Hippocampal formation (tissue), 2 donors: ENCODE measurements around the gene HEPN1.
A peak's percentile ranks its signal among the peaks of the same experiment; 100 is the strongest.

ENCODE experiments used
- DNase-seq, 2 donors: peaks; one replicate each; lab custom pipeline; 2025; lab: John Stamatoyannopoulos, UW

Gene HEPN1

DNA sequence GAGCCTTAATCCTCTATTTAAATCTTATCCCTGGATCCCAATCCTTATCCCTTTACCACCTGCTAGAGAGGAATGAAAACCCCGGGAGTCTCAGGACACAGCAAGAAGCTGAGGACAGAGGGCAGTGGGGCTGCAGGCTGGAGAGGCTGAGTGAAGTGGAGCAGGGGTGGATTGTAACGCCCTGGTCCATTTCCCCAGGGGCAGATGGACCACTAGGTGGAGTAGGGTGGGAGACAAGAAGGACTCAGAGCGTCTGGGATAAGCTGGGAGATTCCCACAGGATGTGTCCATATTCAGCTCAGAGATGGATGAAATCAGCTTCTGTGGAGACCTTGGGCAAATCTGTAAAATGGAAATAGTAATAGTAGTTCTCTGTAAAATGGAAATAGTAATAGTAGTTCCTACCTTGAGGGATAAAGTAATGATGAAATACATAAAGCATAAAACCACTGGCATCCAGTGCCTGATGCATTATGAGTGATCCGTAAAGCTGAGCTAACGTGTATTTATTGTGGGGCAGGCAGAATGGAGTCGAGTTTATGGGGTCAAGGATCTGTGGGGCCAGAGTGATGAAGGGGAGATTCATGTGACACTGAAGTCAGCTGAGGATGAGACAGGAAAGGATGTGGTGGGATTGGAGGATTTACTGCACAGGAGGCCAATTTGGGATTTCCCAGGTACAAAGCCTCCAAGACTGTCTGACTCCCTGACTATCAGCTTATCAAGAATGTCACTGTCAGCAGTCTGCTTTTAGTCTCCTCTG is 19.5 kb upstream of the HEPN1 start:
- no peak for DNase-seq

GRCh38 chr11:124900464-124900863 is 18.6 kb upstream of the HEPN1 start:
- no peak for DNase-seq

GRCh38 chr11:124902616-124903015 is 16.4 kb upstream of the HEPN1 start:
- no peak for DNase-seq

DNA sequence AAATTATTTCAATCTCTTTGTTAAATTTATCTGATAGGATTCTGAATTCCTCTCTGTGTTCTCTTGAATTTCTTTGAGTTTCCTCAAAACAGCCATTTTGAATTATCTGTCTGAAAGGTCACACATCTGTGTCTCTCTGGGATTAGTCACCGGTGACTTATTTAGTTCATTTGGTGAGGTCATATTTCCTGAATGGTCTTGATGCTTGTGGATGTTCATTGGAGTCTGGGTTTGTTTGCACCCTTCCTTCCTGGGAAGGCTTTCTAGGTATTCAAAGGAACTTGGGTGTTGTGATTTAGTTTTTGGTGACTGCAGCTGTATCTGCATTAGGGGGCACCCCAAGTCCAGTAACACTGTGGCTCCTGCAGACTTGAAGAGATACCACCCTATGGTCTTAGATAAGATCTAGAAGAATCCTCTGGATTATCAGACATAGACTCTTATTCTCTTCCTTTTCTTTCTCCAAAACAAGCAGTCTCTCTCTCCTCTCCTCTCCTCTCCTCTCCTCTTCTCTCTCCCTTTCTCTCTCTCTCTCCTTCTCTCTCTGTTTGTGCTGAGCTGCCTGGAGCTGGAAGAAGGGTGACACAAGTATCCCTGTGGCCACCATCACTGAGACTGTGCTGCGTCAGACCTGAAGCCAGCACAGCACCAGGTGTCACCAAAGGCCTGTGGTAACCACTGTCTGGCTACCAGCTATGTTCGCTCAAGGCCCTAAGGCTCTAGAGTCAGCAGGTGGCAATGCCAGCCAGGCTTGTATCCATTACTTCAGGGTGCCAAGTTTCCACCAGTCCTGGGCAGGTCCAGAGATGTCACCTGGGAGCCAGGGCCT is 3.3 kb upstream of the HEPN1 start:
- no peak for DNase-seq

DNA sequence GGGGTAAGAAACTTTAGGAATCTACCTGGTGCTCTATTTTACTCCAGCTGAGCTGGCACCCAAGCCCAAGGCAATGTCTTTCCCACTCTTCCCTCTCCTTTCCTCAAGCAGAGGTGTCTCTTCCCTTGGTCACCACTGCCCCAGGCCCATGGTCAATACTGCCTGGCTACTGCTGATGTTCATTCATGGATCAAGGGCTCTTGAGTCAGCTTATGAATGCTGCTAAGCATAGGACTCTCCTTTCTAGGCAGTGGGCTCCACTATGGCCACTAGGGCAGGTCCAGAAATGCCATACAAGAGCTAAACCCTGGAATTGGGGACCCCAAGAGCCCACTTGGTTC is 2.7 kb upstream of the HEPN1 start:
- no peak for DNase-seq

DNA sequence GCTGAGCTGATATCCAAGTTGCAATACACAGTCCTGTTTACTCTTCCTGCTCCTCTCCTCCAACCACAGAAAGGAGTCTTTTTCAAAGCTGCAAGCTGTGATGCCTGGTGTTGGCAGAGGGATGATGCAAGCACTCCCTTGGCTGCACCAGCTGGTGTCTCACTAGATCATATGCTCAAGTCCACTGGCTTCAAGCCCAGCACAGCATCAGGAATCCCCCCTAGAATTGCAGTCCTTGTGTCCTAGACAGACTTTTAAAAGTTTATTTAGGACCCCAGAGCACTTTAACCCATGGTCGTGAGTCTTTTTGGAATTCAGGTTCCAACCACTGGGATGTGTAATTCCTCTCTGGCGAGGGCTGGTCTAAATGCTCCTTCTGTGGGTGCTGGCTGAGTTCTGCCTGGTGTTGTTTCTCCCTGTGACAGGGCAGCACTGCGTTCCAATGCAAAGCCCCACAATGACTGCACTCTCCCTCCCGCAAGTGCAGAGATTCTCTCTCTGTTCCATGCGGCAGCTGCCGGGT is 1.9 kb upstream of the HEPN1 start:
- DNase-seq = peak; percentile 80 to 91

- no peak for DNase-seq
These were observed 848 bp downstream of the HEPN1 start for GRCh38 chr11:124919898-124920297.

DNA sequence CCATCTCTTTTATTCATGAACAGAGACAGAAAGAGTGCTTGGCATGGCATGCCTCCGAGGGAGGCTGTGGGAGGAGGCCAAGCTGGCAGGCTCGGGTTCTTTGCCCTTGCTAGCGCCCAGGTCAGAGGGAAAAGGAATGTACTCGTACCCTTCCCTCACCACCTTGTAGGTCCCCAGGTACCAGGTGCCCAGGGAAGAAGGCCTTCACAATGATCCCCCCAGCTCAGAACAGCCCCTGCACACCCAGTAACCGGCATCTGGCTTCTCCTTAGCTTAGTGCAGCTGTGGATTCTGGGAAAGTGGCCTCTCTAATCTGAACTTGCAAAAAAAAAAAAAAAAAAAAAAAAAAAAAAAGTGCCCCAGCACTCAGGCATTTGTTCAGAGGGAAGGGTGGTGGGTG is 1.3 kb downstream of the HEPN1 start:
- DNase-seq = no peak

DNA sequence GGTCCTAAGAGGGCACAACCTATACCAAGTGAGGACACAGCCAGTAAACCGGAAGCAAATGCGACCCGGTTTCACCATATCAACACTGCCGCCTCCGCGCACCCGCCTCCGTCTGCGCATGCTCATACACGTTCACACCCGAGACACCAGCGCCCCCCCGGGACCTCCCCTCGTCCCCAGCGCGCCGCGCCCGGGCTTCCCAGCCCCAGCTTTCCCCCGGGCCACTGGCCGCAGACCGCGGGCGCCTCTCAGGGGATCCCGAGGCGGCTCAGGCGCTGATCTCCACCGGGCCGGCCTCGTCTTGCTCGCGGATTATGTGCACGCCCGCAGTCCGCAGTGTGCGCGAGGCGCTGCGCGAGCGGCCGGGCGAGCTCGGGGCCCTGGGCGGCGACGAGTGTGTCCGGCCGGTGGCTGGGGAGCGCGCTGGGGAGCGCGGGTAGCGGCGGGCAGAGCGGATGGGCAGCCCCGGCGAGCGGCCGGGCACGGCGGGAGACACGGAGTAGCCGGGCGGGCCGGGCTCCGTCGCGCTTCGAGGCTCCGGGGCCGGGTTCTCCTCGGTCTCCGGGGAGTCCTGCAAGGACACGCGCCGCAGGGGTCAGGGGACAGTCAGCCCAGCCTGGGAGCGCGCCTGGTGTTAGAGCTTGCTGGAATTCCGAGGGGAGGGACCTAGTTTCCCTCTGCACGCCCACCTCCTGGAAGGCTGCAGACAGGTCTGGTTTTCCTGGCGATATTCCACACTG is 2.0 kb downstream of the HEPN1 start:
- no peak for DNase-seq

DNA sequence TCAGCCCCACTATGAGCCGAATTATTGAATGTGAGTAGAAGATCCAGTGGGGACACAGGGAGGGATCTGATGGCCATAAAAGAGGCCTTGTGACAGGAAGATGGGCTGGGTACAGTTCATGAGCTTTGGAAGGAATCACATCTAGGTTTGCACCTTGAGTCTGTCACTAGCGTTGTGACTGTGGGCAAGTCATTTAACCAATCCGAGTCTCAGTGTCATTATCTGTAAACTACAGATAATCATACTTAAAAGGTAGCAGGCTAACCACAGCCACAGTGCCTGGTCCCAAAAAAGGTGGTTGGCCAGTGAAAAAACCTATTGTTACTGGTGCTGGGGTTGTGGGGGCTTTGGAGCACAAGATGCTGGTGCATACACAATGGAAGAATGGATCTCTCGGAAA is 3.8 kb downstream of the HEPN1 start:
- DNase-seq = no peak

DNA sequence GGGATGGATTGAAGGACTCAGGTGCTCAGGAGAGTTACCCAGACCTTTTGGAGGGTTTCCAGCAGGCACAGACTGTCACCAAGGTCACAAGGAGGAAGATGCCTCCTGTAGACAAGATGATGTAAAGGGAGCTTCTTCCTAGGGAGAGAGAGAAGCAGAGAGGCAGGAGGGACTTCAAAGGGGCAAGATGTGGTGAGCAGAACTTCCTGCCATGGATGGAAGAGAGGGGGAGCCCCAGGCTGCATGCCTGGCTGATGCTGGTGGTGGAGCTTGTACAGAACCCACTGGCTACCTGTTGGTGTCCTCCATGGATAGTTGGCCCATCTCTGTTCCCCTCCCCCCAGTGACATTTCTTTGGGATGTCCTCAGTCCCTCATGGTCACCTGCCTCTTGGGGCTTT is 4.2 kb downstream of the HEPN1 start:
- DNase-seq = no peak

- DNase-seq = no peak
These were observed 10.1 kb downstream of the HEPN1 start for GRCh38 chr11:124928942-124929665.

- DNase-seq = no peak
These were observed 11.7 kb downstream of the HEPN1 start for GRCh38 chr11:124930799-124931198.

DNA sequence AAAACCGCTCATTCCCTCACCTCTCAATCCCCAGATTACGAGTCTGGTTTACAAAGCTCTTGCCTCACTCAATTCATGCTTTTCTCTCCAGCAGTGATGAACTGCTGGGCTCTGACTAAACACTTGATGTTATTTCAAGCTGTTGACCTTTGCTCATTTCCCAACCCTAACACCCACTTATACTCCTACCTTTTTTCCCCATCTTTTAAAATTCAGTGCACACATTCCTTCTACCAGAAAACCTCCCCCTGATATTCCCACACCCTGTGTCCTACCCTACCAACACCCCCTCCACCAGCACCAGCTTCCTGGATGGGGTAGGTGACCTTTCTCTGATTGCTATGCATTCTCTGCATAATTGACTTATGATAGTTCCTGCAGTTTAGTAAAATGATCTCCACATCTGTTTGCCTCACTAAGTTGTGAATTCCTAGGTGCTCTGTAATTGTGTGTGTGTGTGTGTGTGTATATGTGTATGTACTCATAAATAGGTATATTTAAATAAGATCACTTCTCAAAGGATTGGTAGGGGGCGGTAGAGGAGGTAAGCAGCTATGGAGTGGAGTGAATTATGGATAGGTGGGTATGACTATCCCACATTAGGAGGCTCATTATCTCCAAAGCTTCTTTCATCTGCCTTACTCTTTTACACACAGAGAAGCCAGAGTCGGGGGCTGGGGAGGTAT is 16.0 kb downstream of the HEPN1 start:
- peak in 1 of 2 donors; percentile 57 for DNase-seq

DNA sequence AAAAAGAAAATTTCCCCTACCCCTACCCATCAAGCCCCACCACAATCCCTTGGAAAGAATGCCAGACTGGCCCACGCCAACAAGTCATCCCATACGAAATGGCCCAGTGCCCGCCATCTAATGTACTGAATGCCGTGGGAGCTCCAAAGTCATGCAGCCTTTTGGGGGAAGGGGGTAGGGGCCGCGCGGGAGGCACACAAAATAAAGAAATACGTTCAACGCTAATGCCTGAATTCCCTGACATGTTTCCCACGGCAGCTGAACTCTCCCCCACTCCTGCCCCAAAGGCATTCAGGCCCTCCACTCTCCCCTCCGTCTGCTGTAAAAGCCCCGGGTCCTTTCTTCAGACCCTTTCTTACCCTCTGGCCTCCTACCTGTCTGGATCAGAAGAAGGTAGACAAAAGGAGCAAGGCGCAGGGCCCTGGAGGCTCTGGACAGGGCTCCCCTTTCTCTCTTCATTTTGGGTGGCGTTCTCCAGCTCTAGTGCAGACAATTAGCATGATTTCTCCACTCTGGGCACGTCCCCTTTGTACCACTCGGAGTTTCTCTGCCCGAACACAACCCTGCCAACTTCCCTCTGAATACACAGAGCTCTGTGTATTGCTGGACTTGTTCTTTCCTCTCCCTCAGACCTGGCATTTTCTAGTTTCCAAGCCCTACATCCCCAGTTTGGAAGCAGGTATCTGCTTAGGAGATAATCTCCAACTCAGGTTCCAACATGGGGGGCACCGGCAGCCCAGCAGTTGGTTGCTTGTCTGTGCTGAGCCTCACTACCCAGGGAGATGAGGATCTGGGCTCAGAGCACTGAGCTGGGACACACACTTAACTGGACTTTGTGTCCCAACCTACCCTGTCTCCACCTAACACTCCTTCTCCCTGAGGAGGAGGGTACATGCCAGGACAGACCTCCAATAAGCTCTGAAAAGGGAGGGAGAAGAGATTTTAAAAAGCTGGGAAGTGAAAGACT is 16.8 kb downstream of the HEPN1 start, which contains the start of gene HEPACAM:
HEPACAM (minus strand) TSS at position 500 of the 967 bp plus-strand sequence; CDS start at position 459, 41 bp downstream.
- DNase-seq = peak; percentile 75 to 97

DNA sequence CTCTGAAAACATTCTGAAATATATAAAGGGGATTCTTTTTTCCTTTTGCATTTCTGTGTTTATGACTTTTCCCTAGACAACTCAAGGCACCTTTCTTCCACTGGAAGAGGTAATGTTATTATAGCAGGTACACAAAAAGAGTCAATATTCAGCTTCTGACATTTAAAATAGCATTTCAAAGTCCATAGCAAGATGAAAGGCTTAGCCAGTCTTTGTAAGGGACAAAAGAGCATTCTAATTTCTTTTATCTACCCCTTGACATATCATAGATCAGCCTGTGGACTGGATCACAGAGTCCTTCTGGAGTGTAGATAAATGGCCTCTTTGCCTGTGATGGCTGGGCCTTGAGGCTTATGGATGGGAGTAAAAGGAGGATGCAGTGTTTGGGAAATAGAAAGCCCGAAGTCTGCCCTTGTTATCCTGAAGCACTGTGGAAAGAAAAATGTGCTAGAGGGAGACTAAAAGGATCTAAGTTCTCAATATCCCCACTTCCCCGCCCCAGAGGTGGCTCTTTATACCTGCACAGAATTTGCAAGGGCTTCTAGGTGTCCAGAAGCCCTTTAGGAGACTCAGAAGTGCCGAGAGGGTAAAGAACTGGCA is 18.4 kb downstream of the HEPN1 start:
- no peak for DNase-seq

DNA sequence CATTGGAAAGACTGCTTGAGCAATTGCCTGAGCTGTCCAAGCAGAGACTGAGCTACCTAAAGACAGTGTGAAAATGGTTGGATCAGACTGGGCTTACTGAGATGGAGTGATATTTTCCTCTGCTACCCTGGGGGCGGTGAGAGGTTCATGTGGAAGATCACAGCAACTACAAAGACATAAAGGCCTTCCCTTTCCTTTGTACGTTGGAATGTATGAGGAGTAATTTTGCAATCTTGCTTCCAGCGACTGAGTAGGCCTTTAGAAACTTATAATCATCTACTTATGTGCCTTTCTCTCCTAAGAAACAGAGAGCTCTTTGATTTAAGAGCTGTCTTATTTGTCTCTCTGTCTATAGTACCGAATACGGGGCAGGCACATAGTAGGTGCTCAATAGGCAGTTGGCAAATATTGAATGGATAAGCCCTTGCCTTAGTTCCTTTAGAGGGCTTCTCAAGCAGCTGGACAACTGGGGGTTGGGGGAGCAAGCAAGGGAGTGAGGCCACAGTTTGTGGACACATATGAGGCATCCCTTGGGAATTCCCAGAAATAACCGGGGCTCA is 19.2 kb downstream of the HEPN1 start:
- no peak for DNase-seq

DNA sequence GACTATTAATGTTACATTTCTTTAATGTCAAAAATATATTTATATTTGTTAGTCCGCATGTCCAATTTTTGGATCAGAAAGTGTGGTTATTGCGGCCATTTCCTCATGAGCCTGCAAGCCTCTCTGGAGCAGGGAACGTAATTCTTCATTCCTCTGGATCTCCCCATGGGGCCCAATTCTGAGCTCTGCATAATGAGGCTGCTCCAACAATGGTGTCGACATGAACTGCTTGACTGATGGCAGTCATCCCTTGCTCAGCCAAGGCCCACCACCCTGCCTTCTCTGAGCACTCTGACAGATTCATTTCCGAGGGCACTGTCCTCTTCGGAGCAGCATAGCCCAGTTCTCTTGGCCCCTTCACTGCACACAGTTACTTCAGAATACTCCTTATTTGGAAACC is 19.9 kb downstream of the HEPN1 start:
- no peak for DNase-seq

DNA sequence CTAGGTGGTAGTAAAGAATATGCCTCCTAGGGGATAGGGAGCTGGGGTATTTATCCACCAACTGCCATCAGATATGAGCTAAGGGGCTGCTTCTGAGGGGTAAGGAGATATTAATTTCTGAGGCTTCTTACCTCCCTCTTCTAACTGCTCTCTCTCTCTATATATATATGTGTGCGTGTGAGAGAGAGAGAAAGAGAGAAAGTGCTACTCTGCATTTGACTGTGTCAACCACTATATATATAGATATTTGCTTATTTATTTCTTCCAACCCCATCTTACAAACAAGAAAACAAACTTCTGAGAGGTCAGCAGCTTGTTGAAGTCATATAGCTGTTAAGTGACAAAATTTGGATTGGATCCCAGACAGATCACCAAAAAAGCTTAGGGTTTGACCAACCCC is 22.7 kb downstream of the HEPN1 start:
- DNase-seq = no peak
